NCI-H526 (cell line): ENCODE results near the gene BRF1.

Experiments
- DNase-seq, 2 experiments: peaks; one replicate each; lab custom pipeline; 2025; lab: John Stamatoyannopoulos, UW

Gene BRF1

DNA sequence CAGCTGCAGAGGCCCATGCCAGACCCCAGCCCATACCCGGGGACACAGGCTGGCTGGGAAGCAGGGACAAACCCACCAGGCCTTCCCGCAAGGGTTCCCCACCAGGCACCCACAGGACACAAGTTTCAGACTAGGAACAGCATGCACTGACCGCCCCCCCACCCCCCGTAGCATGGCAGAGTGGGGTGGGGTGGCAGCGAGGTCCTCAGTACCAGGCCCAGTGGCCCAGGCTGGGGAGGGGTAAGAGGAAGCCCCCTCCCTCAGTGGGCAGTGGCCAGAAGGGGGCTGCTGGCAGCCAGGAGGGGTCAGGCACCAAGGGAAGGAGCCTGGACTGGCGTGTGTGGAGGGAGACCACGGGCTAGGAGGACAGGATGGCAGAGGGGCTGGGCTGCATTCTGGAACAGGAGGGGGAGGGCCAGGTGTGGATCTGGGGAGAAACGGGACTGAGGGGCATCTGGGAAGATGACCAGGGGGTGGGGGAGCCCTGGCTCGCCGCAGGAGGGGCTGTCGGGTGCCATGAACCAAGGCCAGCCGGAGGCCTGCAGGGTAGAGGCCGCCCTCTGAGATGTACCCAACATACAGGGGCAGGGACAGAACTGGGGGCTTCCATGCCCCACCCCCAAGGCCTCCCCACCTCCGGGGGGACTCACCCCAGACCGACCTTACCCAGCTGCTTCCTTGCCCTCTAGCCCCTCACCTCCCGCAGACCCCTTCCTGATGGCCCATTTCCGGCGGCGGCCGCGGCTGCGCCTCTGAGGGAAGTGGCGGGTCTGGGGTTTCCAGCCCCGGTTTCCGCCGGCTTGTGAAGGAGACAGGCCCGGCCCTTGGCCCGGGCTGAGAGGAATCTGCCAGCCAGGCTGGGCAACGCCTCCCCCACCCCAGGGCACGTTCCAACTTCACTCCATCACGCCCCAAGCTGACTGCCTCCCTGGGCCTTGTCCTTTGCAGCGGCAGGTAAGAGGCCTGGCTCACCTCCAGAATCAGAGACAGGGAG, 126.6 kb downstream of the BRF1 start:
- no peak for DNase-seq

DNA sequence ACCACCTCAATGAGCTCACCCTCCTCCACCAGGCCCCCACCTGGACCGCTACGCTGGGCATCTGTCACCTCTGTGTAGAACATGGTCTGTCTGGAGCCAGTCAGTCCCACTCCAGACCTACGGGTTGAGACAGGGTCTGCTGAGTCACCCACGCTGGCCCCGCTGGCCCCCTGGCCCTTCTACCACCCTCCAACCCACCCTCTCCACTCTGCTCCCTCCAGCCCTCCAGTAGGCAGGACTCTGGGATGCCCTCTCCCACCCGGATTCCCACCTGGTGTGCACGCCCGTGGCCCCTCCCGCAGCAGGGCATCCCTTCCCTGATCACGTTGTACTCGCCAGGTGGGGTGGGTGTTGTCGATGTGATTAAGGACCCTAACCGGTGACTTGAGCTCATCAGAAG, 127.7 kb downstream of the BRF1 start:
- no peak for DNase-seq

DNA sequence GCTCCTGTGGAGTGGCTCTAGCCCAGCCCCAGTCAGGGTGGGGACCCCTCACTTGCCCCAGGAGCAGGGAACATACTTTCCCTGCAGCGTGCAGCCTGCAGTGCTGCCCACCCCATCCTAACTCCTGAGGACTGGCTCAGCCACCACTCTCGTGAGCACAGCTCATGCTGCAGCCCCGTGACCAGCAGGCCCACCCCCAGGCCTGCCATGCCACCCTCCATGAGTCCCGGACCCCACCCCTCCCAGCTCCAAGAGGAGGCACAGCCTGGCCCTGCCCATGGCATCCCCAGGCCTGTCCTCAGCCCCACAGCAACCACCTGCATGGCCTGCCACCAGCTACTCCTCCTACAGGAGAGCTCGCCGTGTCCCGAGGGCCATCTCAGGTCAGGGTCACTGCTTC, 128.3 kb downstream of the BRF1 start:
- no peak for DNase-seq

DNA sequence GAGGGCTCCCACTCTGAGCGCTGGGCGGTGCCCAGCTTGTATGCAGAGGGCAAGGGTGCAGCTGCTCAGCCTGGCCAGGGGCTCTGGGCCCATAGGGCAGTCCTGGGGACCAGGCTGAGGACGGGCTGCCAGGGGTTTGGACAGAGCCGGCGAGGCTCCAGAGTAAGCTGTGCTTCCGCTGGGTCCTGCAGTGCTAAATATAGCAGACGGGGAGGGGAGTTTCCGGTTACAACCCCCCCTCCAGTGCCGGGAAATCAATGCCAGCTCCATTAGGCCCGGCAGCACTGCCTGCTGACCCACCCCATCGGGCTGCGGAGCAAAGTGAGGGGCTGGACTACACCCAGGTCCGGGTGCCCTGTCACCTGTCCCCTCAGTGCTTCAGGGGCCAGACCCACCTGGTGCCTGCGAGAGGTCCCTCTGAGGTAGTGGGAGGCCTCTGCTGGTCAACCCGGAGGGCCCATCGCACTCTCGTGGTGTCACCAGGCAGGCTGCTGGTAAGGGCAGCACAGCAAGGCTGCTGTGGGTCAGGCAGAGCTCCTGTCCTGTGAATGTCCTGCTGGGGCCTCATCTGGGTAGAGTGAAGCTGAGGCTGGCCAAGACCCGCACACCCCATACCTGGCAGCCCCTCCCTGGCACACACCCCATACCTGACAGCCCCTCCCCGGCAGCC, 129.7 kb downstream of the BRF1 start:
- DNase-seq = peak in 1 of 2 experiments; percentile 70

DNA sequence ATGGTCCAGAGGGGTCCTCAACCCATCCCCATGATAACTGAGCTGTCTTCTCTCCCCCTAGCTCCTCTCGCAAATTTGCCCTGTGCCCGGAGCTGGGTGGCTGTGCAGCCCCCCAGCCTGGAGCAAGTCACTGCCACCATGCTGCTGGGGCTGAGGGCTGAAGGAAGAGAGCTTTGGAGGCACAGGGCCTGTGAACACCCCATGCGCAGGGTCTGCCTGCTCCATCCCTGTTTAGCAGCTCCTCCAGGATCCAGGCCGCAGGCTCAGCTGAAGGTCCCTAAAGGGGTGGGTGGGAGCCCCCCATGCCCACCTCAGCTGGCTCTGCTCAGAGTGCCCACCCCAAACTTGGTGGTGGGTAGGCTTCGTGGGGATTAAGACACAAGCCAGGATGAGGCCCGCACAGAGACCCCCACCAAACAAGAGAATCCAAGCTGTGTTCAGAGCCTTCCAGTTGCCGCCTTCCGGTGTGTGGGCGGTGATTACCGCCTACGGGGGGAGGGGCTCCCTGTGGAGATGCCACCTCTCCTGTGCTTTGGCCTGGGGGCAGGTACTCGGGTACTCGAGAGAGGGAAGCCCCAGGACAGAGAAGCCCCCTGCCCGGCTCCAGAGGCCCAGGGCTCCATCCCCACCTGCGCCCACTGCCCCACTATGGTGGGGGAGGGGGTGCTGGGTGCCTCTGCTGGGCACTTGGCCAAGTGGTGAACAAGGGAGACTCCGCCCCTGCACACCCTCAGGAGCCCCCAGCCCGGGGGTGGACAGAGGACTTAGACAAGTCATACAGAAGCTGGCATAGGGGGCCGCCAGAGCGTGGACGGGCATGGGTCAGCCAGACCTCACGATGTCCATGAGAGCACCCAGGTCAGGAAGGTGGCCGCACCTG, 130.8 kb downstream of the BRF1 start:
- peak in 1 of 2 experiments; percentile 41 for DNase-seq

DNA sequence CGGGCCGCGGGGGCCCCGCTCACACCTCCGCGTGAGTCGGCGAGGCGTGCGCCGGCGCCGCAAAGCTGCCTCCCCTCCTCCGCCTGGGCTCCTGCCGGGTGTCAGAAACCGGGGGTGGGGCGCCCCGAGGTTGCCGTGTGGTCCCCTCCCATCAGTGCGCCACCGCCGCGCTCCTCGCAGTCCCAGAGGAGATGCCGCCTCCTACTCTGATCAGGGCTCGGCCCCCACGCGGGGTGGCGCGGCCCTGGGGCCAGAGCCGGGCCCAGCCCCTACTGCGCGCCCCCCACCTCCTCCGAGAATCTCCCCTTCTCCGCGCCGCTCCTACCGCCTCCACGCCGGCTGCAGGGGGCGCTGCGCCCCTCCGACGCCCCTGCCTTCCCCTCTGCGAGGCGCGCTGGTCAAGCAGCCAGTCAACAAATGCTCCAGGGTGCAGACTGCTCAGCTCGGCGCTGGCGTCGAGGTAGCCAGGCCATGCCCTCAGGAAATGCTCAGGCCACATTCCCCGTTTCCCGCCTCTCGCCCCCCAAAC, 131.8 kb downstream of the BRF1 start:
- DNase-seq = peak in 1 of 2 experiments; percentile 63

DNA sequence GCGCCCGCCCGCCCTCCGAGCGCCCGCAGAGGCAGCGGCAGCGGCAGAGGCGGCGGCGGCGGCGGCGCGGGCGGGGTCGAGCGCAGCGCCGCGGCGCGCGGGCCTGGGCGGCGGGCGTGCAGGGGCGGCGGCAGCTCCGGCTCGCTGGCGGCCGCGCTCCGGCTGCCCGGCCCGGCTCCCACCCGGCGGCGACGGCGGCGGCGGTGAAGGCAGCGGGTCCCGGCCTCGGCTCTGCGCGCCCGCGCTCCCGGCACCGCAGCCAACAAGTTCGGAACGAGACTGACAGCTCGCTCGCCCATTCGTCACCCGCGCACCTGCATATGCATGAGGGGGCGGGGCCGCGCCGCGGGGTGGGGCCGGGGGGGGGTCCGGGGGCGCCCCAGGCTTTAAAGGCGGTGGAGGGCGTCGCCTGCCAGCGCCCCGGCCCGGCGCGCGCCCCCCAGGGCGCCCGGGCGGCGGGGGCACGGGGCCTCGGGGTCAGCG, 132.3 kb downstream of the BRF1 start, which contains the start of gene JAG2:
JAG2 (minus strand) TSS at position 281 of the 483 bp plus-strand sequence. CDS start 356 bp downstream, outside the sequence.
- DNase-seq = peak in 1 of 2 experiments; percentile 78

DNA sequence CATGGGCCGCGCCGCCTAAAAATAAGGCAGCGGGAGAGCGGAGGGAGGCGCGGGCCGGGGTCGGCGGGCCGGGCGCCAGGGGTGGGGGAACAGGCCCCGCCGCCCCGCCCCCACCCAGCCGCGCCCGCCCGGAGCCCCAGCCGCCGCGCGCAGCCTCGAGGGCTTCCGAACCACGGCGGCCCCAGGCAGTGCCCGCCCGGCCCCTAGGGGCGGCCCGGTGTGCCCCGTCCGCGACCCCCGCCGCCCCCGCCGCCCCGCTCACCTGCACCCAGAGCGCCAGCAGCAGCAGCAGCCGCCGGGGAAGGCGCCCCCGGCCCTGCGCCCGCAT, 132.7 kb downstream of the BRF1 start:
- no peak for DNase-seq

DNA sequence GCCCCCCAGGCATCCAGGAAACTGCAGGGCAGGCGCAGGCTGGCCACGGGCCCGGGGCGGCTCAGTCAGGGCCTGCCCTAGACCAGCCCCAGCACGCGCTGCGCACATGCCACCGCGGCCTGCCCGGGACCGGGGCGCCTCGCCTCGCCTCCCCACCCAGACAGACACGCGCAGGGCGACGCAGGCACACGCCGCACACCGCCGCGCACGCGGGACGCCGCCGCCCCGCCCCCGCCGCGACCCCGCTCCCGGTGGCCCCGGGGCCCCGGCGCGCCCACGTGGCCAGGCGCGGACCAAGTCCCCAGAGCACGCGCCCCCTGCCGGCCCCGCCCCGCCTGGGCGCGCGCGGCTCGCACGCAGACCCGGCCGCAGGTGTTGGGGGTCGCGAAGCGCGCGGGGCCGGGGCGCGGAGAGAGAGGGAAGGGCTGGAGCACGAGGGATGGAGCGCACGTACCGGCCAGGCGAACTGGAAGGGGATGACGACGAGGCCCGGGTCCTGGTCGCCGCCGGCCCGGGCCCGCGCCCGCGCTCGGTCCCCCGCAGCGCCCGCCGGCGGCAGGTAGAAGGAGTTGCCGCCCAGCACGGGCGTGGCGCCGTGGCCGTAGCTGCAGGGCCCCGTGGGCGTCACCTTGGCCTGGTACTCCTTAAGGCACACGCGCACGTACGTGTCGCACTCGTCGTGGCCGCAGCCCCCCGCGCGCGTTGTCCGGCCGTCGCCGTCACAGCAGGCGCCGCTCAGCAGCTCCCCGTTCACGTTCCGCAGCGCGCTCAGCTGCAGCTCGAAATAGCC, 133.3 kb downstream of the BRF1 start:
- DNase-seq = peak in 1 of 2 experiments; percentile 77

DNA sequence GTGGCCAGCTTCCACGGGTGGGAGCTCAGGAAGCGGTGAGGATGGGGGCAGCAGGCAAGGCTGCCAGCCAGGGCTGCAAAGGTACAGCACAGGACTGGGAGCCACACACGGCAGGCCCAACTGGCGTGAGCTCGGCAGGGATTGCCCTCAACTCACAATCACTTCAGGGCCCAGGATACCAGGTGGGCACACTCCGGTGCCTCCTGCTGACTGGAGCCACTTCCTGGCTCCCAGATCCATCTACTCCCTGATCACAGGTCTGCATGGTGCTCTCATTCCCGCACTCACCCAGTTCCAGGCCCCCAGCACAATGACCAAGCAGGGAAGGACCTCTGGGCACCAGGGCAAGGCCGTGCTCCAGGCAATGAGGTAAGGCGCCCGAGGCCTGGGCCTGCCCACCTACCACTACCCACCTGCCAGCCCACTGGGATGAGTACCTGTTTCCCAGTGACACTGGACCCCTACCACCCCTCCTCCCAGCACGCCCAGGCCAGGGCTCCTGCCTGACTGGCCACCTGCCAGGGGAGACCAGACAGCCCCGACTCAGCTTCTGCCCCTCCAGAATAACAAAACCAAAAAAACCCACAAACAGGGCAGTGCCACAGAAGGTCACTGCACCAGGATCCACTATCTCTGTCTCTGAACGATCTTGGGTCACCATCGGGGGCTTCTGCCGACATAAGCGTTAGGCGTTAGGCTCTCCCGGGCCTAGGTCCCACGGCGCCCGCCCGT, 134.1 kb downstream of the BRF1 start:
- peak in 1 of 2 experiments; percentile 64 for DNase-seq

DNA sequence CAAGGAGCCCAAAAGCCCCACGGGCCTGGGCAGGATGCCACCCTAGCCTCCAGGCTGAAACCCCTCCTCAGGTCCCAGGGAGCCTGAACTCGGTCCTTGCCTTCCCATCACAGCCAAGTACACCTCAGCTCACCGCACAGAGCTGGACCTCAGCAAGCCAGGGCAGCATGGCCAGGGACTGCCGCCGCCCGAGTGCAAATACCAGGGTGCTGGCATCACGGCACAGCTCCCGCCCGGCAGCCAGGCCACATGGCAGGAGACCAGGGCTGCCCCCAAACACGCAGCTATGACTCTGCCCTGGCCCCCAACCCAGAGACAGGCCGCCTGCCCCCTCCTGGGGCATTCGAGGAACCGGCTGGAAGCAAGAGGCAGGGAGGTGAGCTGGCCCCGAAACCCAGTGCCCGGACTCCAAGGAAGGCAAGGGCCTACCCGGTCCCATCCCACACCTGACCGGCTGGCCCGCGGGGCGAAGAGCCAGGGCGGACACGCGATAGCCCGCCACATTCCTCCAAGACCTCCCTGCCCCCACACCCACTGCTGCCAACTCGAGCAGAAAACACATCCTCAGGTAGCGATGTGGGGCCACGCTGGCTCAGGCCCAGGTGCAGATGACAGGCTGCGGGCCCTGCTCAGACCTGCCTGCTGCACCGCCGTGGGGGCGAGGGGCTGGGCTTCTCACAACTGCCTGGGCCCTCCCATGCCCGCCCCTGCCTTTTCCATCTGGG, 134.9 kb downstream of the BRF1 start:
- peak in 1 of 2 experiments; percentile 66 for DNase-seq

DNA sequence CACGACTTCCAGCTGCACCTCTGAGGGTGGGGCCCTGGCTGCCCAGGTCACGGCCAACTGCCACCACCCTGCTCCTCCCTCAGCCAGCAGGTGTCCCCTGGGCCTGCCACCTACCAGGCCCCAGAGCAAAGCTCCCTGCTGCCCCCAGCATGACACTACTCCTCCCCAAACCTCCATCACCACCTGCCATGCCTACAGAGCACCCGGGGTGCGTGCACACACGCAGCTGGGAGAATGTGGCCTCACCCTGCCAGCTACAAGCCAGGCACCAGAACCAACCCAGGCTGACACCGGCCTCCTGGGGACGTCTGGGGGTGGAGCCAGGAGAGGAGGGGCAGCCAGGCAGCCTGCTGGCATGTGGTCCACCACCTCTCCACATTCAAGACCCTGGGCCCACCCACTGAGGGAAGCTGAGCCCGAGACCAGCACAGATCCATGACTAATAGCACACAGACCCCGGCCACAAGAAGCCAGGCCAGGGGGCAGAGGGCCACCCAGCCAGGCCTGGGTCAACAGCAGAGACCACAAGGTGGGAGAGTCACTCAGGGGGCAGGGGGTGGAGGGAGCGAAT, 135.6 kb downstream of the BRF1 start:
- DNase-seq = peak; percentile 37 to 79

DNA sequence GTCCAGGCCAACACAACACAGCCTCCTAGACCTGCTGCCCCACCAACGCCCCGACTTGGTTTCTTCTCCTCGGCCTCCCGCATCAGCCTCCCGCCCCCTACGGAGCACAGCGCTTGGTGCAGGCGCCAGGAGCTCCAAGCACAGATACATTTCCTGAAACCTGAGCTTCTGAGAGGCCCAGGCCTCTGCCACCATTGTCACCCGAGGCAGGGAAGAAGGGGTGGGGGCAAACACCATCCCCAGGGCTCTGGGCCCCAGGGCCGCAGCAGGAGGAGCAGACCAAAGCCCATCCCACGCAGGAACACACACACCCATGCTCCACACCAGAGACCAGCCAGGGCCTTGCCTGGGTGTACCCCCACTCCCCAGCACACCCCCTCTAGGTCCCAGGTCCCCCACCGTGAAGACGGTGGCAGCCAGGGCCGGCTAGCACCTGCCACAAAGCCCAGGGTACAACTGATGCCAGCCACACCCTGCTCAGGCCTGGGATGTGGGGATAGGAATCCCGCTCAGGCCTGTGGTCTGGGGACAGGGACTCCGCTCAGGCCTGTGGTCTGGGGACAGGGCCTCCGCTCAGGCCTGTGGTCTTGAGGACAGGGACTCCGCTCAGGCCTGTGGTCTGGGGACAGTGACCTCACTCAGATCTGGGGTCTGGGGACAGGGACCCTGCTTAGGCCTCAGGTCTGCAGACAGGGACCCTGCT, 137.6 kb downstream of the BRF1 start:
- peak; percentile 68 to 82 for DNase-seq

DNA sequence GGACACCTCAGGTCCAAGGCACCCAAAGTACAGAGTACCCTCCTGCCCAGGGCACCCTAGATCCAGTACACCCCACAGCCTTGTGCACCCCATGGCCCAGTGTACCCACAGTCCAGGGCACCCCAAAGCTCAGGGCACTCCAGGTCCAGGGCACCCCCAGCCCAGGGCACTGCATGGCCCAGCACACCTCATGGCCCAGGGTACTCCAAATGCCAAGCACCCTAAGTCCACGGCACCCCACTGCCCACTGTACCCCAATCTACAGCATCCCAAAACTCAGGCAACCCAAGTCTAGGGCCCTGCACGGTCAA, 138.2 kb downstream of the BRF1 start:
- no peak for DNase-seq

DNA sequence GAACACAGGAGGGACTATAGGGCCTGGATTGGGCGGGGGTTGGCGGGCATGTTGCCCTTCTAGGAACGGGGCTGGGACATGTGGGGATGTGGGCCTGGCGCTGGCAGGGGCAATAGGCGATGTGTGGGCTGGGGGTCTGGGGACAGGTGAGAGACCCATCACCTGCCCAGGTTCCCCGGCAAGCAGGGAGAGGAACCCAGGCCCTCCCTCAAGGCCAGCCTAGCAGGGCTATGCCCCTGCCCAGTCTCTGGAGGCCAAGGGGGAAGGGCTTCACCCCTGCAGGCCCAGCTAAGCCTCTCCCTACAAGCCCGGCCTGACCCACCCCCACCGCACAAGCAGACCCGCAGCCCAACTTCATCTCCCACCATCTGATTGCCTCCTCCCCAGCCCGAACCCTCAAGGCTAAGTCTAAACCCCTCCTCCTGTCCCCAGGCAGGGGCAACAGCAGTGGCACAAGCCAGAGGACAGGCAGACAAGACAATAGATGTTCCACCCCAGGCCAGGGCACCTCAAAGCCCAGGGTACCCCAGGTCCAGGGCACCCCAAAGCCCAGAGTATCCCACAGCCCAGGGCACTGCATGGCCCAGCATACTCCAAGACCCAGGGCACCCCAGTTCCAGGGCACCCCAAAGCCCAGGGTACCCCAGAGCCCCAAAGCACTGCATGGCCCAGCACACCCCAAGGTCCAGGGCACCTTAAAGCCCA, 138.7 kb downstream of the BRF1 start:
- no peak for DNase-seq

DNA sequence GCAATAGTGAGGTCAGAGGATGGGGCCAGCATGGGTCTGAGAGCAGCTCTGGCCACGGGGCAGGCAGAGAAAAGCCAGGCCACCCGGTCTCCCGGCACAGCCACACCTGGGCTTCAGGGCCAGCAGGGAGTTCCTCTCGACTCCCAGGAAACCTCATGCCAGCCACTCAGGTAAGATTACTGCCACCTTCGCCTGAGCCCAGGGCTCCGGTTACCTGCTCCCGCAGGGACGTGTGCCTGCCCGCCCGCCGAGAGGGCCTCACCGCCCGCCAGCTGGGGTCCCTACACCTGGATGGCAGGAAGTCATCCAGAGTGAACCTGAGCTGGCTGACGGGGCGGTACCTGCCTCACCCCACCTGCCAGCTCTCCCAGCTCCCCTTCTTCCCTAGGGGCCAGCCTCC, 139.5 kb downstream of the BRF1 start:
- peak; percentile 75 to 93 for DNase-seq

DNA sequence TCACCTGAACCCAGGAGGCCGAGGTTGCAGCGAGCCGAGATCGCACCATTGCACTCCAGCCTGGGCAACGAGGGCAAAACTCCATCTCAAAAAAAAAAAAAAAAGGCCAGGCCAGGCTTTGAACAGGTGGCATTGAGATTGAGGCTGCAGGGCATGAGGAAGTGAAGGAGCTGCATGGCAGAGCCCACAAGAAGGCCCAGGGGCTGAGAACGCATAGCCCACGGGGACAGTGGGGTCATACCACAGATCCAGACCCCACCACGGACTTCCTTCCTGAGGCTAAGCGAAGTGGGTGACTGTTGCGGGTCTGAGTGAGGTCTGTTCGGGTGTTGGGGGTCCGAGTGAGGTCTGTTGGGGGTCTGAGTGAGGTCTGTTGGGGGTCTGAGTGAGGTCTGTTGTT, 140.0 kb downstream of the BRF1 start:
- DNase-seq = no peak

DNA sequence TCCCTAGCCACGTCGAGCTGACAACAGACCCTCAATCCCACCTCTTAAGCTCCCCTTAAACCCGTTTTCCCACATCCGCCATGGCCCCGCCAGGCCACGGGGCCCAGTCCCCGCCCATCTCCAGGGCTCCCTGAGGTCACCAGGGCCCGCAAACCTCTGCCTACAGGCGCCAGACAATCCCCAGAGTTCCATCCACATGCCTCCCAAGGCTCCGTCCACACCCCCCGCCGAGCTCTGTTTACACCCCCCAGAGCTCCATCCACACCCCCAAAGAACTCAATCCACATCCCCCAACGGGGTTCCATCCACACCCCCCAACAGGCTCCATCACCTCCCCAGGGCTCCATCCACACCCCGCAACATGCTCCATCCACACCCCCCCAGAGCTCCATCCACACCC, 141.5 kb downstream of the BRF1 start:
- DNase-seq = no peak
